ENCODE data around the gene SNX30.

DNA sequence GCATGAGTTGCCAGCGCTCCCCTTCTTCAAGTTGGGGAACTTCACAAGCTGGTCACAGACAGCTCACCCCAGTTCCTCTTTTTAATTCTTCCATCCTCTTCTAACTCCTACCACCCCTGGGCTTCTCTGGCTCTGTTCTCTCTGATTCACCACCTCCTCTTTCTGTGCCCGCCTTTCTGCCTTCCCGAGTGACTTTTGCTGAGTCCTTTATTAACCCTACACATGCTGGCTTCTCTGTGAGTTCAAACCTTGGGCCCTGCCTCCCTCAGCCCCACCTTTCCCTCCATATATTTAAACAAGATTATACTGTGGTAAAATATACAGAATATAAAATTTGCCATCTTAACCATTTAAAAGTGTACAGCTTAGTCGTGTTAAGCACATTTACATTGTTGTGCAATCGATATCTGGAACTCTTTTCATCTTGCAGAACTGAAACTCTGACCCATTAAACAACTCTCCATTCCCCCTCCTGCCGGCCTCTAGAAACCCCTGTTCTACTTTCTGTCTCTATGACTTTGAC is 108.1 kb downstream of the SNX30 start:
- no peak for TF ChIP-seq POLR2A (IDR thresholded peaks at IDR 0.05)
- TF ChIP-seq, protein P1, sequence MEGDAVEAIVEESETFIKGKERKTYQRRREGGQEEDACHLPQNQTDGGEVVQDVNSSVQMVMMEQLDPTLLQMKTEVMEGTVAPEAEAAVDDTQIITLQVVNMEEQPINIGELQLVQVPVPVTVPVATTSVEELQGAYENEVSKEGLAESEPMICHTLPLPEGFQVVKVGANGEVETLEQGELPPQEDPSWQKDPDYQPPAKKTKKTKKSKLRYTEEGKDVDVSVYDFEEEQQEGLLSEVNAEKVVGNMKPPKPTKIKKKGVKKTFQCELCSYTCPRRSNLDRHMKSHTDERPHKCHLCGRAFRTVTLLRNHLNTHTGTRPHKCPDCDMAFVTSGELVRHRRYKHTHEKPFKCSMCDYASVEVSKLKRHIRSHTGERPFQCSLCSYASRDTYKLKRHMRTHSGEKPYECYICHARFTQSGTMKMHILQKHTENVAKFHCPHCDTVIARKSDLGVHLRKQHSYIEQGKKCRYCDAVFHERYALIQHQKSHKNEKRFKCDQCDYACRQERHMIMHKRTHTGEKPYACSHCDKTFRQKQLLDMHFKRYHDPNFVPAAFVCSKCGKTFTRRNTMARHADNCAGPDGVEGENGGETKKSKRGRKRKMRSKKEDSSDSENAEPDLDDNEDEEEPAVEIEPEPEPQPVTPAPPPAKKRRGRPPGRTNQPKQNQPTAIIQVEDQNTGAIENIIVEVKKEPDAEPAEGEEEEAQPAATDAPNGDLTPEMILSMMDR (IDR thresholded peaks at IDR 0.05), result no peak

All from Peyer's patch (tissue), 4 donors.